ENCODE data around the gene AFM. TPM values are rescaled to one million over a fixed set of nuclear protein-coding genes. Genes with fewer than 3 reads are reported as not detected.

Gene AFM
- total and polyA plus RNA-seq, 2 donors (not counting 3 experiments of a cell fraction or from before 2014, with no cell fraction given): not detected

DNA sequence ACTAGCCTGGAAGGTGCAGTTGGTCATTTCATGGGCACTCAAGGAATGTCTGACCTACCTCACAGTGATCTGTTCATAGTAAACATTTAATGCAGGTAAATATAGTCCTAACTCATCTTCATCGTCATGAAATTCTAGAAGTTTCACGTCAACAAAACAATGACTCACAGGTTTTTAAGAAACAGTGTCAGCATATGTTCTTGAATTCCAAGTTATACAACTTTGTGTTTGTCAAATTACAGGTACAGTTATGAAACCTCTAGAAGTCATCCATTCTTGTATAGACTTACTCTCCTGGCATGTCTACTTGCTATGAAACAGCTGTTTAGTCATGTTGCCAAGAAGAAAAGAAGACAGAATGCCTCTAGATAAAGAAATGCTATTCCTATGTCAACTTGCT is 46.6 kb downstream of the AFM start:
- H3K36me3 ChIP-seq (ENCODE audit: control insufficient read depth in 2 of 2, extremely low read depth in 1 of 2, insufficient read depth in 2 of 2, low read length in 2 of 2): no peaks in the 10 kb centered on the region
- dilution Hi-C loops (cut with MboI; ENCODE audit: extremely low pct_ligation_motif_present, low sequenced_read_pairs): no loop called here
- no peak overlapping the region for H3K27ac ChIP-seq (ENCODE audit: insufficient read depth, low read depth, low read length)
- FAIRE-seq (no peak), DNase-seq (ENCODE audit: low read depth, low spot score) (no peak)
- H3K9me1 ChIP-seq (replicated peaks; ENCODE audit: control insufficient read depth, extremely low read depth, insufficient read depth, low read length): no peaks in the 10 kb centered on the region
- intact Hi-C loops (cut with micrococcal nuclease): no loop called here
- H4K20me1 ChIP-seq (replicated peaks; ENCODE audit: control insufficient read depth, extremely low read depth, insufficient read depth, low read length): no peaks in the 10 kb centered on the region
- H3K4me3 ChIP-seq (replicated peaks in 1 of 3; ENCODE audit: insufficient read depth in 1 of 3, low read depth in 1 of 3, low read length in 3 of 3): no peak overlapping the region
- peaks cover 2% of the 10 kb centered on the region in 2 experiments for H3K27me3 ChIP-seq (ENCODE audit: control insufficient read depth in 2 of 2, insufficient read depth in 2 of 2, low read length in 2 of 2)
- BruUV-seq (replicated peaks): no TSS peak
- H2AFZ ChIP-seq (ENCODE audit: low read depth, low read length): no peak overlapping the region
- no peaks in the 10 kb centered on the region for H3K4me1 ChIP-seq (ENCODE audit: control insufficient read depth, extremely low read depth, insufficient read depth, low read length)
- H3K79me2 ChIP-seq (ENCODE audit: control insufficient read depth, insufficient read depth, low read length): no peaks in the 10 kb centered on the region
- no peak overlapping the region for H3K9ac ChIP-seq (replicated peaks; ENCODE audit: extremely low read depth, insufficient read depth, low read length)
- TF ChIP-seq MYC (IDR thresholded peaks at IDR 0.05; ENCODE audit: low read depth, low read length) (no peak), EZH2 (IDR thresholded peaks at IDR 0.05; ENCODE audit: borderline replicate concordance, low read depth, low read length, severe bottlenecking) (no peak), FOS (IDR thresholded peaks at IDR 0.05; ENCODE audit: borderline replicate concordance, insufficient read depth, low read length) (no peak), POLR2A (IDR thresholded peaks at IDR 0.05; ENCODE audit: low read depth, low read length) (no peak)
- H3K4me2 ChIP-seq (ENCODE audit: insufficient read depth, low read length): no peak overlapping the region
- POLR2A ChIA-PET: no interaction called here
- H3K9me3 ChIP-seq (replicated peaks; ENCODE audit: control insufficient read depth, insufficient read depth, low read length): no peaks in the 10 kb centered on the region
- CTCF ChIA-PET: no interaction called here

GRCh38 chr4:73533515-73534422 is 52.2 kb downstream of the AFM start:
- no peak for DNase-seq (ENCODE audit: low read depth, low spot score)
- CTCF ChIA-PET: interaction anchor here (1.2 kb wide), 1 partner anchor 114 kb away, joined by 3 read pairs; no protein-coding TSS in a partner anchor
- dilution Hi-C loops (cut with MboI; ENCODE audit: extremely low pct_ligation_motif_present, low sequenced_read_pairs): no loop called here
- intact Hi-C loops (cut with micrococcal nuclease): no loop called here
- Histone ChIP-seq H3K4me3 (replicated peaks in 1 of 3; ENCODE audit: insufficient read depth in 1 of 3, low read depth in 1 of 3, low read length in 3 of 3) (no peak overlapping the region), H3K9me3 (replicated peaks; ENCODE audit: control insufficient read depth, insufficient read depth, low read length) (no peaks in the 10 kb centered on the region), H3K27me3 (ENCODE audit: control insufficient read depth in 2 of 2, insufficient read depth in 2 of 2, low read length in 2 of 2) (peaks cover 2 to 6% of the 10 kb centered on the region in 2 experiments), H2AFZ (ENCODE audit: low read depth, low read length) (no peak overlapping the region), H3K79me2 (ENCODE audit: control insufficient read depth, insufficient read depth, low read length) (no peaks in the 10 kb centered on the region), H4K20me1 (replicated peaks; ENCODE audit: control insufficient read depth, extremely low read depth, insufficient read depth, low read length) (no peaks in the 10 kb centered on the region), H3K27ac (ENCODE audit: insufficient read depth, low read depth, low read length) (no peak overlapping the region), H3K9me1 (replicated peaks; ENCODE audit: control insufficient read depth, extremely low read depth, insufficient read depth, low read length) (no peaks in the 10 kb centered on the region), H3K9ac (replicated peaks; ENCODE audit: extremely low read depth, insufficient read depth, low read length) (no peak overlapping the region), H3K36me3 (ENCODE audit: control insufficient read depth in 2 of 2, extremely low read depth in 1 of 2, insufficient read depth in 2 of 2, low read length in 2 of 2) (no peaks in the 10 kb centered on the region), H3K4me1 (ENCODE audit: control insufficient read depth, extremely low read depth, insufficient read depth, low read length) (no peaks in the 10 kb centered on the region), H3K4me2 (ENCODE audit: insufficient read depth, low read length) (no peak overlapping the region)
- POLR2A ChIA-PET: no interaction called here
- no peak for FAIRE-seq
- BruUV-seq (replicated peaks): no TSS peak
- no peak for TF ChIP-seq MAX (IDR thresholded peaks at IDR 0.05; ENCODE audit: insufficient read depth, insufficient read length)
- no peak for TF ChIP-seq MYC (IDR thresholded peaks at IDR 0.05; ENCODE audit: low read depth, low read length)
- TF ChIP-seq JUN (IDR thresholded peaks at IDR 0.05; ENCODE audit: borderline replicate concordance, insufficient read depth, insufficient read length, low read depth): no peak
- no peak for TF ChIP-seq EZH2 (IDR thresholded peaks at IDR 0.05; ENCODE audit: borderline replicate concordance, low read depth, low read length, severe bottlenecking)
- TF ChIP-seq POLR2A (IDR thresholded peaks at IDR 0.05; ENCODE audit: low read depth, low read length): no peak
- TF ChIP-seq, protein P1, sequence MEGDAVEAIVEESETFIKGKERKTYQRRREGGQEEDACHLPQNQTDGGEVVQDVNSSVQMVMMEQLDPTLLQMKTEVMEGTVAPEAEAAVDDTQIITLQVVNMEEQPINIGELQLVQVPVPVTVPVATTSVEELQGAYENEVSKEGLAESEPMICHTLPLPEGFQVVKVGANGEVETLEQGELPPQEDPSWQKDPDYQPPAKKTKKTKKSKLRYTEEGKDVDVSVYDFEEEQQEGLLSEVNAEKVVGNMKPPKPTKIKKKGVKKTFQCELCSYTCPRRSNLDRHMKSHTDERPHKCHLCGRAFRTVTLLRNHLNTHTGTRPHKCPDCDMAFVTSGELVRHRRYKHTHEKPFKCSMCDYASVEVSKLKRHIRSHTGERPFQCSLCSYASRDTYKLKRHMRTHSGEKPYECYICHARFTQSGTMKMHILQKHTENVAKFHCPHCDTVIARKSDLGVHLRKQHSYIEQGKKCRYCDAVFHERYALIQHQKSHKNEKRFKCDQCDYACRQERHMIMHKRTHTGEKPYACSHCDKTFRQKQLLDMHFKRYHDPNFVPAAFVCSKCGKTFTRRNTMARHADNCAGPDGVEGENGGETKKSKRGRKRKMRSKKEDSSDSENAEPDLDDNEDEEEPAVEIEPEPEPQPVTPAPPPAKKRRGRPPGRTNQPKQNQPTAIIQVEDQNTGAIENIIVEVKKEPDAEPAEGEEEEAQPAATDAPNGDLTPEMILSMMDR (IDR thresholded peaks at IDR 0.05; ENCODE audit: extremely low read depth in 1 of 2, insufficient read depth in 1 of 2, low read depth in 1 of 2, low read length in 2 of 2): no peak
- no peak for TF ChIP-seq GATA2 (IDR thresholded peaks at IDR 0.05; ENCODE audit: insufficient read depth, insufficient read length, low read depth, low read length)
- no peak for TF ChIP-seq FOS (IDR thresholded peaks at IDR 0.05; ENCODE audit: borderline replicate concordance, insufficient read depth, low read length)
- TF ChIP-seq POLR2AphosphoS5 (IDR thresholded peaks at IDR 0.05; ENCODE audit: insufficient read depth, low read depth, low read length): no peak

Data from endothelial cell of umbilical vein (primary cell).